GM21381 (cell line): ENCODE measurements around the gene TSGA10.
"Not testable (repeated sequence)": the region's sequence is repeated elsewhere in the genome, so short reads cannot be mapped to it uniquely, and the experiment has no call there.

Source experiments
- ATAC-seq: cut with Tn5 transposase; IDR thresholded peaks from one replicate; pipeline ENCODE4 v1.9.1; 2021; ENCODE audit warnings: mild to moderate bottlenecking, moderate library complexity; ENCODE audit not compliant: unreplicated experiment

TSGA10 gene

GRCh38 chr2:99156891-99157290, 2.1 kb upstream of the TSGA10 start:
- no peak for ATAC-seq

DNA sequence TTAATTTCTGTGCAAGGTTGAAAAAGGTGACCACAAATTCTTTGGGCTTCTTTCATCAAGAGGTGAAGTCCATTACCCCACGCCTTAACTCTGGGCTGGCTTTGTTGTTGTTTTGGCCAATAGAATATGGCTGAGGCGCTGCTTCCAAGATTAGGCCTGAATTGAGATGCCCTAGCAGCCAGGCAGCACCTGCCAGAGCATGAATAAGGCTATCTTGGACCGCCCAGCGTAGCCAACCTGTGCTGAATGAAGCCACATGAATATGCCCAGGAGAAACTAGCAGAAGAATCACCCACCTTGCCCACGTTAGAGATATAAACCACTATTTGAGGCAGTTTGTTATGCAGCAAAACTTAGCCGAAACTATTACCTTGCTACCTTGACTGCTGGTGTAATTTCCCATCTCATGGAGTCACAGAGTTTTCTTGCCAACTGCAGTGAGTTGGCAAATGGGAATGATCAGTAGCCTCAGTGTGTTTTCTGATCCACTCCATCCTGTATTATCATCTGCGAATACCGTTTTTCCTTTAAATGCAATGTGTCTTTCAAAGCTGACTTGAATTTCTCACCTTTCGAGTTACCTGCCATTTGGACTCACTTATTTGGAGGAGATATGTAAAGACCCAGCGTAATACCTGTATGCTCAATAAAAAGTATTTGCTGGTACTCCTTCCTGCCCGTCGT, 679 bp downstream of the TSGA10 start:
- ATAC-seq: no peak

DNA sequence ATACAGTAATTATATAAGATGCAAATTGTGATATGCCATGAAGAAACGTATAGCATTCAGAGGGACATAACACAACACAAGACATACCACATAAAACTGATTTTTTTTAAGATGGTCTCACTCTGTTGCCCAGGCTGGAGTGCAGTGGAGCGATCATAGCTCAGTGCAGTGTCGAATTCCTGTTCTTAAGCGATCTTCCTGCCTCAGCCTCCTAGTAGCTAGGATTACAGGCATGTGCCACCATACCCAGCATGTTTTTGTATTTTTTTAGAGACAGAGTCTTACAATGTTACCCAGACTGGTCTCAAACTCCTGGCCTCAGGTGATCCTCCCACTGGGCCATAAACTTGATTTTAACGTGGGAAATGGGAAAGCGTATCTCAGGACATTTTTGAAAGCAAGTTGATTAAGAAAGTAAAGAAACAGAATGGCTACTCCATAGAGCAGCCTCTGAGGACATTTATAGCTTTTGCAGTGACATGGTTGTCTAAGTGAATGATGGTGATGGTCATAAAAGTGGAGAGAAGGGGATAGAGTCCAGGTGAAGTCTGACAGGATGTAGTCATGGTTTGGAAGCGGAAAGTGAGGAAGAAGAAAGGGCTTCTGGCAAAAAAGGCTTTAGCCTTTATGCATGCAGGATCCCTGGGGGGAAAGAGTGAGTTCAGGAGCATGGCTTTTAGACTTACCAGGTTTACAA, 2.4 kb downstream of the TSGA10 start:
- ATAC-seq: no peak

DNA sequence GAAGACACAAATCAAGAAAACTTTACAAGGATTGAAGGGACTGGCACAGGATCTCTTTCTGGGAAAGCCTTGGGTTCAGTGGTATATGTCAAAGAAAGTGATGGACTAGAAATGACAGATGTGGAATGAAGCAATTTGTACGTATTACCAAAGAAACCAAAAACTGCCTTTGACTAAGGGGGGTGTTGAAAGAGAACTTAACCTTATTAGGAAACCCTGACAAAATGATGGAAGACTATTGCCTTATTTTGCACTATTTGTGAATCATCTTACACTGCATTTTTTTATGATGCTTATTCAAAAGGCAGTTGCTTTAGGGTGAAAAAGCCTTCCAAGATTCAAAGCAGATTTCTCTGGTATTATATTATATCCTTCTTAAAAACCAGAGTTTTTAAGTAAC, 4.0 kb downstream of the TSGA10 start:
- ATAC-seq: no peak

- peak; percentile 91 for ATAC-seq
These were observed 13.3 kb downstream of the TSGA10 start, which contains the start of gene C2orf15 for GRCh38 chr2:99141110-99142108. Gene C2orf15, plus strand, starts transcription at chr2:99141707. Its CDS starts 8,852 bp downstream, at chr2:99150559.

DNA sequence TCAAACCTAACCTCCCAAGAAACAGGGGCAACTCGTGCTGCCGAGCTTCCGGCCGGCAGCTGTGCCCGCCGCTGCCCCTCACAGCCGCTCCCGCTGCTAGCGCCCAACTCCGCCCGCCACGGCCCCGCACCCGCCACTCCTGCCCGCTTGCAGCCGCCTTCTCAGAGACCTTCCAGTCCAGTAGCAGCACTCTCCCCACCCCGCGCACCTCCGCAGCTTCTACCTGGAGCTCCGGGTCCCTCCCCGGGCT, 14.0 kb downstream of the TSGA10 start:
- ATAC-seq: peak; percentile 23

DNA sequence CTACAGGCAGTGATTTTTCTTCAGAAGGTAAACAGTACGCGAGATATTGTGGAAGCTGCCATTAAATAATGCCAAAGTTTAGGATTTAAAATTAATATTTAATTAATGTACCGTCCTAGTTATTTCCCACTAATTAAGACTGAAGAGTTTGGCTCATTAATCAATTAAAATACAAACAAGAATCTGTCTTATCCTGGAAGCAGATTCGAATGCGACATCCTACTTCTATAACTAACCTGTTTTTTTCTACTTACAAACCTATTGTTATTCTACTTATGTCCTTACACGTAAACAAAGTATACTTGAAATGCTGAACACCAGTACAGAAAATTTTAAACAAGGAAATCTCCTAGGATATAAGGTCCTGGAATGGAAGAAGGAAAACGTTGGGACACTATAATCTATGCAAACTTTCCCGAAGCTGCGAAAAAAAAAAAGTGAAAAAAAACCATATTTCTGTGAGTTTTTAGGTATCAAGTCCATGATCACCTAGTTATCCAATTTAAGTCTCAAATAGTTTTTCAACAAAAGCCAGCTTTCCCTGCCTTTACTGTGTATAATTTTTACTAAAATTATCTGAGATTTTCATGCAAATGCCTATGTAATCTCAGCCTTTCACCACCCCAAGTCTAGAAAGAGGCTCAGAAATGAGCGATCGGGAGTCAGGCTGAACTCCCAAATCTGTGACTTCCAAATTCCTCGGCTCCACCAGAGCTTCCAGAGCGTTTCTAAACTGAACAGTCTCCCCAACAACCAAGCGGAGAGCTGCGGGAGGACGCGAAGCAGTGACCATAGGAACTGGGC, 14.5 kb downstream of the TSGA10 start:
- no peak for ATAC-seq

- ATAC-seq: no peak
These were observed 15.7 kb downstream of the TSGA10 start for GRCh38 chr2:99139003-99139402.

GRCh38 chr2:99135044-99135556, 19.6 kb downstream of the TSGA10 start:
- ATAC-seq: not testable (repeated sequence)

- no peak for ATAC-seq
These were observed 26.8 kb downstream of the TSGA10 start for GRCh38 chr2:99127981-99128380.

- no peak for ATAC-seq
These were observed 42.1 kb downstream of the TSGA10 start for GRCh38 chr2:99112617-99113016.

GRCh38 chr2:99111945-99112344, 42.8 kb downstream of the TSGA10 start:
- ATAC-seq: no peak

DNA sequence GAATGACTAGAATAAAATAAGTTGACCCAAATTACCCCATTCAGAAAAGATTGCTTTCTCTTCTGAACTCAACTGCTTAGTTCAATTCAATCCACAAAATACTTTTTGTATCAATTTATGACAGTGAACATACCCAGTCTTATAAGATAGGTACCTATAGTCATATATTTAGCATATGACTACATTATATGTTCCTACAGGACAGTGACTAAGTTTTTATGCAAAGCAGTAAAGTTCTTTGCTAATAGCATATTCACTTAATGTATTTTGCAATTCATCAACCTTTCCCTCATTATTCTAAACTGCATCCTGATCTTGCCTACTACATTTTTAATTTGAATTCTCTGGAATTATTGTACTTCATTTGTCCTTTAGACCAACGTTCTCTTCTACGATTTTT, 43.5 kb downstream of the TSGA10 start:
- ATAC-seq: no peak

DNA sequence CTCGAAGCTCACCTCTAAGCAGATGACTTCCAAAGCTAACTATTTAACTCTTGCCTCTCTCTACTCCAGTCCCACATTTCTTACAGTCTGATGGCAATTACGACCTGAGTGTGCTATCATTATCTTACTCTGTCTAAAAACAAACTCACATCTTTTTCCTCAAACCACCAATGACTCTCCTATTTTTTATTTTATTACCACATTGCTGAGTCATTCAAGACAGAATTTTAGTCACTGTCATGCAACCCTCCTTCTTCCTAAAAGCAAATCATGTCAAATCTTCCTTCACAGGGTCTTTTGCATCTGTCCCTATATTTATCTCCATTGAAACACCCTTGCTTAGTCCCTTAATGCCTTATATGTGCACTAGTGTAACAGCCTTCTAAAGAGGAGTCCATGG, 47.8 kb downstream of the TSGA10 start:
- no peak for ATAC-seq

DNA sequence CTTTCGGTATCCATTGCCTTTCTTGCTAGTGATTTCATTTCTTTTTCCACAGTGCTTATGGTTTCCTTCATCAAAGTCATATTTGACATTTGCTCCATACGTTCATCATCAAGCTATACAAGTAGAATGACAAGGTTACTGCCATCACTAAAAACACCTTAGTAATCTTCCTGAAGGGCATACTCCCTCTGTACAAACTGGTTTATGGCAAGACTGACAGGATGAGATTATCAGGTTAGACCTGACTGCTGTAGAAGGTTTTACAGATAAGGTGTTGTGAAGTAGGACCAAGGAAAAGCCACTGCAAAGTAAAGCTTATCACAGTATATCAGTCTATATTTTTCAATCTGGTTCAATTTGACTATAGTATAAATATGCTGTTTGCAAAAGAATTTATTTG, 50.7 kb downstream of the TSGA10 start:
- no peak for ATAC-seq

GRCh38 chr2:99101697-99102096, 53.0 kb downstream of the TSGA10 start:
- no peak for ATAC-seq

- ATAC-seq: no peak
These were observed 58.0 kb downstream of the TSGA10 start for GRCh38 chr2:99096728-99097127.

DNA sequence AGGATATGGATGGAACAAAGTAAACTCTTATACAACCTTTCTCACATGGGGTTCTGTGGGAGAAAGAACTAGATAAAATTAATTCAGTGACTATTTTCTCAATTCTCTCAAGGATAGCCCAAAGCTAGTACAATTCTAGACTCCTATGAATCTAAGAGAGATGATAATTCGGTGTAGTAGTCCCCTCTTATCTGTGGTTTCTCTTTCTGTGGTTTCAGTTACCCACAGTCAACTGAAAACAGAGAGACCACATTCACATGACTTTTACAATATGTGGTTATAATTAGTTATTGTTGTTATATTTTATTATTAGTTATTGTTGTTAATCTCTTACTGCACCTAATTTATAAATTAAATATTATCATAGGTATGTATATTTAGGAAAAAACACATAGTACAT, 66.7 kb downstream of the TSGA10 start:
- peak; percentile 58 for ATAC-seq

GRCh38 chr2:99086385-99086784, 68.4 kb downstream of the TSGA10 start:
- no peak for ATAC-seq

- no peak for ATAC-seq
These were observed 69.3 kb downstream of the TSGA10 start for GRCh38 chr2:99085421-99085820.

DNA sequence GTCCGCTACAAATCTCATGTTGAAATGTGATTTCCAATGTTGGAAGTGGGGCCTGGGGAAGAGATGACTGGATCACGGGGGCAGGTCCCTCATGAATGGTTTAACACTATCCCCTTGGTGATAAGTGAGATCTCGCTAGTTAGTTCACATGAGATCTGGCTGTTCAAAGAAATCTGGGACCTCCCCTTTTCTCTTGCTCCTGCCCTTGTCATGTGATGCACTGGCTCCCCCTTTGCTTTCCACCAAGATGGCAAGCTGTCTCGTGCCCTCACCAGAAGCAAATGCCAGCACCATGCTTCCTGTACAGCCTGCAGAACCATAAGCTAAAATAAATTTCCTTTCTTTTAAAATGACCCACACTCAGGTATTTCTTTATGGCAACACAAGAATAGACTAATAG, 70.5 kb downstream of the TSGA10 start:
- no peak for ATAC-seq
